ENCODE data around the gene PARD3B. TPM values are rescaled to one million over a fixed set of nuclear protein-coding genes. Genes with fewer than 3 reads are reported as not detected.
A peak's percentile ranks its signal among the peaks of the same experiment; 100 is the strongest.

Gene PARD3B
- total RNA-seq, 6 experiments from 2014 or later: 5.3 to 11.2 (median 8.3) TPM

DNA sequence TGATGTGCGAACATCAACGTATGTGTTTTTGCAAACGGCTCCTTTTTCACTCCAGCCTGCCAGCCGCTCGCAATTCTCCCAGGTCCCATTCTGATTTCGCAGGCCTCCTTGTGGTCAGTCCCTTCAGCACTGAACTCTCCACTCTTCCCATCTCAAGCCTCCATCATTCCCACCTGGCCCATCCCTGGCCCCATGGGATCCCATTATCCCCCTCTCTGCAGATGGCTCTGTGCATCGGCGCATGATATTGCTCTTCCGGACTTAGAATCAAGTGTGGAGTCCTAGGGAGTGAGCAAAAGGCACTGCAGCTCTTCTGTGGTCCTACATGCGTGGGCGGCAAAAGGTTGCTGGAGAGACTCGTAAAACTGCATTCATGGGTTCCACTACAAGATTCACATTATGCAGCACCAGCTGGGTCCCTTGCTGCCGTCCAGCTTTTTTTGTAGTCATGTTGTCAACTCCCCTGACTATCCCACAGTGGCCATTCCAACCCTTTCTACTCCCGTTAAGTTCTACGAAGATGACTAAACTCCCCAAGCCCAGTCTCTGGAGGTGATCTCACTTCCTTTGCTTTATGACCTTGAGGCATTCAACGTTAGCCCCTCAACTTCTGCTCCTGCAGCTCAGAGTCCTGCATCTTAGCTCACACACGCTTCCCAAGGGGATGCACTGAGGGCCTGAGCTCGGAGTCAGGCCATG lies 1011.7 kb downstream of the PARD3B start:
- TF ChIP-seq POLR2A (IDR thresholded peaks at IDR 0.05): no peak
- no peak for TF ChIP-seq CTCF (IDR thresholded peaks at IDR 0.05)
- Histone ChIP-seq H3K27ac (no peak overlapping the region), H3K36me3 (no peaks in the 10 kb centered on the region), H3K9me3 (no peaks in the 10 kb centered on the region), H3K4me3 (no peak overlapping the region), H3K27me3 (no peaks in the 10 kb centered on the region), H3K4me1 (no peaks in the 10 kb centered on the region)
- DNase-seq (no peak), ATAC-seq (no peak)
- WGBS (ENCODE audit: insufficient coverage, low coverage, low lambda C conversion rate, missing lambda C conversion rate): 88% methylated on average over 16 of the region's 18 CpGs
- intact Hi-C loops (cut with DNase I): no loop called here

DNA sequence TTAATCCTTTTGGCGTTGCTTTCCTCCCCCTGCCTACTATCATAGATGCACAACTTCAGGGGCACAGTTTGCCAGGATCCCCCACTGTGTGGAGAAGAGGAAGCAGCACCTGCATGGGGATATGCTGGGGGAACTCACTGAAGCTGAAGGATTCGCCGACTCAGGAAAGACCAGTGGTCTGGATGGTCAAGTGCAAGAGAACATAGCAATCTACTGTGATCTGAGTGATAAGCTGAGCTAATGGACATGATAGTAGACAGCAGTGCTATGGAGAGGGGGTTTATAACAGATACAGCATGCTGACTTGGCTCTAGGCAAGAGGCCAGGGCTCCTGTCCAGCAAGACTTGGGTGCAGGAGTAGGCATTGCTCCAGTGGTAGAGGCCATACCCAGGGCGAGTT lies 1012.6 kb downstream of the PARD3B start:
- Histone ChIP-seq H3K36me3 (no peaks in the 10 kb centered on the region), H3K4me1 (no peaks in the 10 kb centered on the region), H3K27me3 (no peaks in the 10 kb centered on the region), H3K4me3 (no peak overlapping the region), H3K9me3 (no peaks in the 10 kb centered on the region), H3K27ac (no peak overlapping the region)
- intact Hi-C loops (cut with DNase I): no loop called here
- TF ChIP-seq CTCF (IDR thresholded peaks at IDR 0.05) (no peak), POLR2A (IDR thresholded peaks at IDR 0.05) (no peak)
- WGBS (ENCODE audit: insufficient coverage, low coverage, low lambda C conversion rate, missing lambda C conversion rate): 90% methylated on average over 3 of the region's 4 CpGs
- DNase-seq (no peak), ATAC-seq (no peak)

DNA sequence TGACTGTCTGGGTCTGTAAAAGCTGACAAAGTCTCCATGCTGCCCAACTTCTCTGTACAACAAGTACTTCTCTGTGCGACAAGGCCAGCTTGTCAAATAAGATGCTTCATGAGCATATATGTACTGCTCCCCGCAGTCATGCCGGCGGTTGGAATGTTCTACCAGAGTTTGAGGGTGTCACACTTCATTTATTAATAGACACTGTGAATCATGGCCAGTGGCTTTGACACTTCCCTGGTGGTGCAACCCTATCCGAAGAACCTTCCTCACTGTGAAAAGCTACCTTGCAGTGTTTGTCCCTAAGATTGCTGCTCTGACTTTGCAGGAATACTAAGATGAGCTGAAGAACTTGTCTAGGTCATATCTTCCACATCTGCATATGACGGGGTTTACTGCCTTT lies 1016.2 kb downstream of the PARD3B start:
- Histone ChIP-seq H3K27me3 (no peaks in the 10 kb centered on the region), H3K4me3 (no peak overlapping the region), H3K27ac (no peak overlapping the region), H3K9me3 (no peaks in the 10 kb centered on the region), H3K36me3 (no peaks in the 10 kb centered on the region), H3K4me1 (no peaks in the 10 kb centered on the region)
- DNase-seq (no peak), ATAC-seq (no peak)
- 100% methylated on average over 1 of the region's 6 CpGs for WGBS (ENCODE audit: insufficient coverage, low coverage, low lambda C conversion rate, missing lambda C conversion rate)
- no peak for TF ChIP-seq POLR2A (IDR thresholded peaks at IDR 0.05)
- TF ChIP-seq CTCF (IDR thresholded peaks at IDR 0.05): no peak
- intact Hi-C loops (cut with DNase I): no loop called here

GRCh38 chr2:205563646-205564045 lies 1018.4 kb downstream of the PARD3B start:
- no peak overlapping the region for H3K4me3 ChIP-seq
- H3K9me3 ChIP-seq: no peaks in the 10 kb centered on the region
- TF ChIP-seq POLR2A (IDR thresholded peaks at IDR 0.05) (no peak), CTCF (IDR thresholded peaks at IDR 0.05) (peak; percentile 10 to 41 (median 24))
- intact Hi-C loops (cut with DNase I): no loop called here
- H3K27ac ChIP-seq: no peak overlapping the region
- peak in 1 of 3 donors; percentile 34 for DNase-seq
- H3K27me3 ChIP-seq: no peaks in the 10 kb centered on the region
- H3K4me1 ChIP-seq: no peaks in the 10 kb centered on the region
- ATAC-seq: peak in 2 of 4 donors; percentile 32 to 45
- WGBS (ENCODE audit: insufficient coverage, low coverage, low lambda C conversion rate, missing lambda C conversion rate): 60% methylated on average over 1 of the region's 2 CpGs
- H3K36me3 ChIP-seq: no peaks in the 10 kb centered on the region
